HG03378 (cell line): ENCODE results near the gene MAGOH.

Source experiments
- ATAC-seq: cut with Tn5 transposase; IDR thresholded peaks from one replicate; pipeline ENCODE4 v1.9.1; 2021; ENCODE audit warnings: mild to moderate bottlenecking, moderate library complexity; ENCODE audit not compliant: unreplicated experiment

MAGOH gene

DNA sequence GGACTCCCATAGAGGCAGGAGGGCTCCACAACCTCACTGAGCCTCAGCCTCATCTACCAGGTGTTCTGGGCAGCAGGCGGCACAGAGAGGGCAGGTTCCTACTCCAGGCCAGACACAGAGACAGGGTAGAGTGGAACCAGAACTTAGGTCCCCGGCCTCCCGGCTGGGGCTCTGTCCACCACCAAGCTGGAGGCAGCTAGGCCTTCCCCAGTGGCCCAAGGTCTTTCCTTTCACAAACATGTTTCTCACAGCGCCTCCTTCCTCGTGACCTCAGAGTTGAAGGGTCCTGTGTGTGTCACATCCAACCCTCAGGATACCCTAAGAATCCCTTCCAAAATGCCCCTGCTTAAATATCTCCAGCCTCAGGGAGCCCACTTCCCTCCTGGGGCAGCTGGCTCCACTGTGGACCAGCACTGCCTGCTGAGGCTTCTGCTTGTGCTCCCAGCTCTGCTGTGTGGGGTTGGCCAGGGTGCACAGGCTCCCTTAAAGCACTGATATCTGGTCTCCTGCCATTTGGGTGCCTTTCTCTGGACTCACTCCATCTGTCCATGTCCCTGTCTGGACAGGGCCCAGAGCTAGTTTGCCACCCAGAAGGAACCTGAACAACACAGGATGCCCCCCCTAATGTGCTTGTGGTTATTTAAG lies 33.2 kb upstream of the MAGOH start:
- ATAC-seq, result no peak

DNA sequence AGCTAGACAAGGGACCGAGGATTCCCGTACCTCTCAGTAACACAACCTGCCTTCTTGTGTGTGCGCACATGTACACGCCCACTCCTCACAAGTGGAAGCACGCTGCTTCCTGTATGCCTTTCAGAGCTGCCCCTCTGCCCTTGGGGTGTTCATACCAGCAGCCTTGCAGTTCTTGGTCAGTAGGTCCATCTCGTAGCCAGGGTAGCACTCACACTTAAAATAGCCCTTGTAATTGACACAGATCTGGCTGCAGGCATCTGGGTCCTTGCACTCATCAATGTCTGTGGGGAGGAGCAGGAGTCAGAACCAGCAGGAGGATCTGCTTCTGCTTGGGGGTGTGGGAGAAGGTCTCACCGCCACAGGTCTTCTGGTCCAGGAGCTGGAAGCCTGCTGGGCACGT lies 32.6 kb upstream of the MAGOH start:
- no peak for ATAC-seq

- no peak for ATAC-seq
Measured at GRCh38 chr1:53270107-53270506, 31.8 kb upstream of the MAGOH start.

GRCh38 chr1:53267761-53268160 lies 29.4 kb upstream of the MAGOH start:
- no peak for ATAC-seq

DNA sequence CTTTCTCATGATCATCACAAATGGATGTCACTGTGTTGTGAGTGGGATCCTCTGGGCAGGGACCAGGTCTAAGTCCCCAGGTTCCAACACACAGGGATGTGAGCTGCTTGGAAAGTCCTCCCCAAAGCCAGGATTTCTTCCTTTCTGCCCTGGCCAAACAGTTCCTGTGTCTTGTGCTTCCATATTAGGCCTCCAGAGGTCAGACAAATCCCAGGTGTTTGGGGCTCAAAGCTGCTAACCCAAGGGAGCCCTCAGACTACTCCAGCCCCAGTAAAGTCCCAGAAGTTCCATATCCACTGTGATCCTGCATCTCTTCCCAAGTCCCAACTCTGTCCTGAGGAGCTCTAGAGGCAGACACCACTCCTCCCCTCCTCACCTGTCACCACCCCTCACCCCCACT lies 27.7 kb upstream of the MAGOH start:
- ATAC-seq, result no peak

DNA sequence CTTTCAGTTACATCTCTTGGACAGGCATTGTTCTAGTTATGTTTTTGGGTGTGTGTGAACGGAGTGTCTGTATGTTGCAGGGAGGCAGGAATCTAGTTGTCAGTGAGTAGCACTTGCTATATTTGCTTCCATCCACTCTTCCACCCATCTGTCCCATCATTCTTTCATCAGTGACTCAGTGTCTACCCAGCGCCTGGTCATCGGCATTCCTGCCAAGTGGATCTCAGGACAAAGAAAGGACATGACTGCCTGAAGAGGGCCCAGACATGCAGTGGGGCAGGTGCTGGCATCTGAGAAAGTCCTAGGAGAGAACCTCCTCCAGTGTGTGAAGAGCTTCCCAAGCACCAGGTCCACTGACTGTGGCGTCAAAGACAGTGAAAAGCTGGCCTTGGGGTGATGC lies 27.3 kb upstream of the MAGOH start:
- ATAC-seq, result no peak

DNA sequence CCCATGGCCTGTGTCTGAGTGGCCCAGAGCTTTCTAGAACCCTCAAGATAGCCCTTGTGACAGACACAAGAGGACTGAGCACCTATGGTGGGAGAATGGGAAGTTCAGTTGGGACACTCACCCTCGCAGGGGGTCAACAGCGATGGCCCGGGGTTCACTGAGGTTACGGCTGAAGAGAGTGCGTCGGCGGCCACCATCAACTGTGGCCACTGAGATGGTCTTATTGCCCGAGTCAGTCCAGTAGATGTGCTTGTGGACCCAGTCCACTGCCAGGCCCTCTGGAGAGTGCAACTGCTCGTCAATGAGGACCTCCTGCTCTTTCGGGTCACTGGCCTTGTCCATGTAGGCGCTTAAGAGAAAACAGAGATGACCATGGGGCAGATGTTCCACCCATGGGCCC lies 25.7 kb upstream of the MAGOH start:
- no peak for ATAC-seq

DNA sequence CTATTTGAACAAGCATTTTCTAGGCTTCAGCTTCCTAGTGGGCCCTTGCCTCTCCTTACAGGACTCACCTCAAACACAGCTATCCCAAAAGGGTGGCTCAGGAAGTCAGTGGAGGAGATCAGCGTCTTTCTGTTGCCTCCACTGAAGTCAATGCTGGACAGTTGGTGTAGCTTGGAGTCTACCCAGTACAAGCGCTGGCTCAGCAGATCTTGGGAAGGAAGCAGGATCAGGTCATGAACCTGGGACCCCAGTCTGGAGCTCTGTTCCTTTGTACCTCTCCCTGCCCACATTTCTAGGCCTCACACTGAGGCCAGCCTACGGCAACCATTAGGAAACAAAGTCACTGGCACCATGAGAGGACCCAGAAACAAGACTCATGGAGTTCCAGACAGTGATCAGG lies 23.7 kb upstream of the MAGOH start:
- ATAC-seq, result no peak

DNA sequence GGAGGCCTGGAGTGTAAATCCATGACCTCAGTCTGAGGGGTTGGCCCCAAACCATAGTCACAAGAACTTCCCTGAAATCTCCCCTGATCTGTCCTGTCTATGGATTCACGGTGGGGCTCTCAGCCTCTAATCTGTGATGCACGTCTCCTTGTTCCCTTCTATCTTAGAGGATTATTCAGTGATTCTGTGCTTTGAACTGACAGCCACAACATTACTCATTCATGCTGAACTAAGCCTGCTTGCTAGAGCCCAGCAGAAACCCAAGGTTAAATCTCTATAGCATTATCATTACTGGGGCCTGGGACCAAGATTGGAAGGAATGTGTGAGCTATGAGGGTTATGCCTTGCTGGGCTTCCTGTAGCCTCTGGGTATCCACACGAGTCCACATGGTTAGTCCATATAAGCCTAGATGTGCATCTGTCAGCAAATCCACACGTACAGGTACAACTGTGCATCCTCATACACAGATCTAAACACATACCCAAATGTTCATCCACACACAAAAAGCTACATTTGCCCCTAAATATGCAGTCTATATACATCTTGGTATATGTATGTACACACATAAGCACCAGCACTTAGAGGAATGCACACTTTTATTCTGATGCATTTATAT lies 22.4 kb upstream of the MAGOH start:
- ATAC-seq, result no peak

- no peak for ATAC-seq
Measured at GRCh38 chr1:53259932-53260331, 21.6 kb upstream of the MAGOH start.

DNA sequence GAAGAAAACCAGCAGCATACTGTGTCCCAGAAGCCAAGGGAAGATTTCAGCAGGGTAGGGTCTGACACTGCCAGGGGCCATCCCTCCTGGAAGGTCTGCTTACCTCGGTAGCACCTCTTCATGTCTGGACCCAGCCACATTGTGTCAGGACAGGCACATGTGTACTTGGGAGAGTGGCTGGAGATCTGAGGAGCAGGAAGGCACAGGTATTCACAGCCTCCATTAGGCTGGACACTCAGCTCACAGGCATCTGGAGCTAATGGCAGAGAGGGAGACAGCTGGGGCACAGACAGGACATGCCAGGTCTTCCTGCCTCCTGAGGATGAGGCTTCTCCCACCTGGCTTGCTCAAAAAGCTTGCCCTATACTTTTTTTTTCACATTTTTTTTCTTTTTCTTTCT lies 19.9 kb upstream of the MAGOH start:
- ATAC-seq, result no peak

DNA sequence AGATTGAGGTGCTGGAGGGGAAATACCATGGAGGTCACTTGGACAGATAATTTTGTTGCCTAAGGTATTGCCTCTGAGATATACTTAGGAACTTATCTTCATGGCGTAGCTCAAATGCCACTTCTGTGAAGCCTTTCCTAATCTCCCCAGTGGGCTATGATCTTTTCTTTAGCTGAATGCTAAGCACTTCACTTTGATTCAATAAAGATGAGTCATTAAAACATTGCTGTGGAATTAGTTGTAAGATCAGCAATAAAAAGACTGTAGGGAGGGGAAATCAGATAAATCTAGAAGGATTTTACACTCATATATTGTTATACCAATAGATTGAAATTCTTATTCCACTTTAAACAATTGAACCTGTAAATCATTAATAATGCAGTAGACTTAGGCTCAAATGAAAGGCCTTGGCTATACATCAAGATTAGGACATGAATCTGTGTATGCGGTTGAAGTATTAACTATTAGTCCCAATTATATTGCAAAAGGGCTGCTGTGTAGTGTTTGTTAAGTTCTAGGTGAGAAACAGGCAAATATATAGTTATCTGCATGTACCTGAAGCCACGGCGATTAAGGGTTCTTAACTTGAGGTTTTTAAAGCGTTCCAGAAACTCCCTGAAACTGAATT lies 19.2 kb upstream of the MAGOH start:
- no peak for ATAC-seq

GRCh38 chr1:53256511-53257453 lies 18.5 kb upstream of the MAGOH start:
- no peak for ATAC-seq

- no peak for ATAC-seq
Measured at GRCh38 chr1:53255031-53255430, 16.7 kb upstream of the MAGOH start.

GRCh38 chr1:53254011-53254640 lies 15.8 kb upstream of the MAGOH start:
- ATAC-seq, result no peak

DNA sequence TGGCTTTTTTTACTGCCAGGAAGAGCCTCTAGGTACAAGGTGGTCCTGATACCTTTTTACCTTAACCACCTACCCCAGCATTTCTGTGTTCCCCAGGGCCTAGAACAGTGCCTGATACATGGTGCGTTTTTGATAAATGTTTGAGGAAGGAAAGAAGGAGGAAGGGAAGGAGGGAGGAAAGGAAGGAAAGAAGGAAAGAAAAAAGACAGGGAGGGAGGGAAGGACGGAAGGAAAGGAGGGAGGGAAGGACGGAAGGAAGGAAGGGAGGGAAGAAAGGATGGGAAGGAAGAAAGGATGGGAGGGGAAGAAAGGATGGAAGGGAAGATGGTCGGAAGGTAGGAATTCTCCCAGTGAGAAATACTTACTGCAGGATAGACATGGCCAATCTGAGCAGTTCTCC lies 12.0 kb upstream of the MAGOH start:
- no peak for ATAC-seq

- ATAC-seq, result no peak
Measured at GRCh38 chr1:53249706-53250105, 11.4 kb upstream of the MAGOH start.

- no peak for ATAC-seq
Measured at GRCh38 chr1:53246261-53247134, 8.2 kb upstream of the MAGOH start.

- no peak for ATAC-seq
Measured at GRCh38 chr1:53244141-53244540, 5.8 kb upstream of the MAGOH start.

DNA sequence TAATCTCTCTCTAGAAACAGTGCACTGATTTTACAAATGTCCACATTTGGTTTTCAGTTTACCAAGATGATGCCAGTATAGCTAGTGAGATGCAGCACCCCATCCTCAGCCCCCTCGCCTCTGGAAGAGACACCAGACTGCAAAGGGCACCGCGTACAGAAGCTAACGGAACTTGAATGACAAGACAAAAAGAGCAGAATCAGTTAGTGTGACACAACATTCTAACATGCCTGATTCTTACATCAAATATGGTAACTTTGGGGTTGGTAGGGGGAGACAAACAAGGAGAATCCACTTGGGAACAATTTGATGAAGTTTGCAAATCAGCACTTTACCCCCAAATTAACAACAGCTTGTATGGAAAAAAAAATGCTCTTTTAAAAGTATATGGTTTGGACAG lies 4.1 kb upstream of the MAGOH start:
- no peak for ATAC-seq
